ENCODE results near the gene STK32B.

DNA sequence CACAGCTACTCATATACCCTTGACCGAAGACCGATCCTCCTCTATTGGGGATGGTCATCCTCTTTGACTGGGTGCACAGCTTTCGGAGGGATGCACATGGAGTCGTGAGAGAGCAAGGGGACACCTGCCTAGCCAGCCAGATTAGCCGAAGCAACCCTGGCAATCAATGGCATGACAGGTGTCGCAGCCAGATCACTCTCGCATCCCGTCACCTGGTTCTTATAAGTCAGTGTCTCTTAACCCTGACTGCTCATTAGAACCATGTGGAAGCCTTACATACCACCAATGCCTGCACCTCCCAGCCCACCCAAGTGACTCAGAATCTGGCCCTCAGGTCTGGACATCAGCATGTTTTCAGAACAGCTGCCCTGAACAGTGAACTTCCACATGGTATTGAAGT, 407.4 kb downstream of the STK32B start:
- TF ChIP-seq, protein P1, sequence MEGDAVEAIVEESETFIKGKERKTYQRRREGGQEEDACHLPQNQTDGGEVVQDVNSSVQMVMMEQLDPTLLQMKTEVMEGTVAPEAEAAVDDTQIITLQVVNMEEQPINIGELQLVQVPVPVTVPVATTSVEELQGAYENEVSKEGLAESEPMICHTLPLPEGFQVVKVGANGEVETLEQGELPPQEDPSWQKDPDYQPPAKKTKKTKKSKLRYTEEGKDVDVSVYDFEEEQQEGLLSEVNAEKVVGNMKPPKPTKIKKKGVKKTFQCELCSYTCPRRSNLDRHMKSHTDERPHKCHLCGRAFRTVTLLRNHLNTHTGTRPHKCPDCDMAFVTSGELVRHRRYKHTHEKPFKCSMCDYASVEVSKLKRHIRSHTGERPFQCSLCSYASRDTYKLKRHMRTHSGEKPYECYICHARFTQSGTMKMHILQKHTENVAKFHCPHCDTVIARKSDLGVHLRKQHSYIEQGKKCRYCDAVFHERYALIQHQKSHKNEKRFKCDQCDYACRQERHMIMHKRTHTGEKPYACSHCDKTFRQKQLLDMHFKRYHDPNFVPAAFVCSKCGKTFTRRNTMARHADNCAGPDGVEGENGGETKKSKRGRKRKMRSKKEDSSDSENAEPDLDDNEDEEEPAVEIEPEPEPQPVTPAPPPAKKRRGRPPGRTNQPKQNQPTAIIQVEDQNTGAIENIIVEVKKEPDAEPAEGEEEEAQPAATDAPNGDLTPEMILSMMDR (conservative IDR thresholded peaks at IDR 0.05; ENCODE audit: low read length) = no peak
- no peak for TF ChIP-seq EZH2phosphoT487 (IDR thresholded peaks at IDR 0.05; ENCODE audit: borderline replicate concordance)

All from Loucy (cell line).